ENCODE measurements around the gene GNRHR. TPM values are rescaled to one million over a fixed set of nuclear protein-coding genes. Genes with fewer than 3 reads are reported as not detected.
A peak's percentile ranks its signal among the peaks of the same experiment; 100 is the strongest.

GNRHR gene
- under 0.01 and 0.13 TPM in 2 replicates for total RNA-seq

GRCh38 chr4:67754288-67754687 is at the start of gene GNRHR:
Gene GNRHR, minus strand, starts transcription at chr4:67754388. Its CDS starts 53 bp downstream, at chr4:67754335.
- TF ChIP-seq, protein P1, sequence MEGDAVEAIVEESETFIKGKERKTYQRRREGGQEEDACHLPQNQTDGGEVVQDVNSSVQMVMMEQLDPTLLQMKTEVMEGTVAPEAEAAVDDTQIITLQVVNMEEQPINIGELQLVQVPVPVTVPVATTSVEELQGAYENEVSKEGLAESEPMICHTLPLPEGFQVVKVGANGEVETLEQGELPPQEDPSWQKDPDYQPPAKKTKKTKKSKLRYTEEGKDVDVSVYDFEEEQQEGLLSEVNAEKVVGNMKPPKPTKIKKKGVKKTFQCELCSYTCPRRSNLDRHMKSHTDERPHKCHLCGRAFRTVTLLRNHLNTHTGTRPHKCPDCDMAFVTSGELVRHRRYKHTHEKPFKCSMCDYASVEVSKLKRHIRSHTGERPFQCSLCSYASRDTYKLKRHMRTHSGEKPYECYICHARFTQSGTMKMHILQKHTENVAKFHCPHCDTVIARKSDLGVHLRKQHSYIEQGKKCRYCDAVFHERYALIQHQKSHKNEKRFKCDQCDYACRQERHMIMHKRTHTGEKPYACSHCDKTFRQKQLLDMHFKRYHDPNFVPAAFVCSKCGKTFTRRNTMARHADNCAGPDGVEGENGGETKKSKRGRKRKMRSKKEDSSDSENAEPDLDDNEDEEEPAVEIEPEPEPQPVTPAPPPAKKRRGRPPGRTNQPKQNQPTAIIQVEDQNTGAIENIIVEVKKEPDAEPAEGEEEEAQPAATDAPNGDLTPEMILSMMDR (IDR thresholded peaks at IDR 0.05; ENCODE audit: insufficient read depth, low read length, severe bottlenecking), result no peak
- Histone ChIP-seq H3K27me3 (ENCODE audit: control insufficient read depth, insufficient read depth, low read length) (no peaks in the 10 kb centered on the region), H3K36me3 (ENCODE audit: control insufficient read depth, insufficient read depth, low read length) (no peaks in the 10 kb centered on the region), H3K4me3 (ENCODE audit: low read depth, low read length) (no peak within 1 kb of the TSS)
- DNase-seq (ENCODE audit: low read depth), result no peak
- FAIRE-seq, result no peak

- no peaks in the 10 kb centered on the region for H3K36me3 ChIP-seq (ENCODE audit: control insufficient read depth, insufficient read depth, low read length)
- TF ChIP-seq, protein P1 (IDR thresholded peaks at IDR 0.05; ENCODE audit: insufficient read depth, low read length, severe bottlenecking), result no peak
- no peak for DNase-seq (ENCODE audit: low read depth)
- no peak overlapping the region for H3K4me3 ChIP-seq (ENCODE audit: low read depth, low read length)
- H3K27me3 ChIP-seq (ENCODE audit: control insufficient read depth, insufficient read depth, low read length), result no peaks in the 10 kb centered on the region
- no peak for FAIRE-seq
Measured at GRCh38 chr4:67796810-67797209, 42.6 kb upstream of the GNRHR start.

- H3K36me3 ChIP-seq (ENCODE audit: control insufficient read depth, insufficient read depth, low read length), result no peaks in the 10 kb centered on the region
Measured at GRCh38 chr4:67790721-67791120, 36.5 kb upstream of the GNRHR start.

GRCh38 chr4:67787311-67787710 is 33.1 kb upstream of the GNRHR start:
- H3K36me3 ChIP-seq (ENCODE audit: control insufficient read depth, insufficient read depth, low read length), result no peaks in the 10 kb centered on the region
- TF ChIP-seq, protein P1 (IDR thresholded peaks at IDR 0.05; ENCODE audit: insufficient read depth, low read length, severe bottlenecking), result no peak
- H3K4me3 ChIP-seq (ENCODE audit: low read depth, low read length), result no peak overlapping the region
- no peak for DNase-seq (ENCODE audit: low read depth)
- FAIRE-seq, result no peak
- H3K27me3 ChIP-seq (ENCODE audit: control insufficient read depth, insufficient read depth, low read length), result no peaks in the 10 kb centered on the region

More at GRCh38 chr4:67790721-67791120, 36.5 kb upstream of the GNRHR start:
- TF ChIP-seq, protein P1 (IDR thresholded peaks at IDR 0.05; ENCODE audit: insufficient read depth, low read length, severe bottlenecking), result no peak
- Histone ChIP-seq H3K4me3 (ENCODE audit: low read depth, low read length) (no peak overlapping the region), H3K27me3 (ENCODE audit: control insufficient read depth, insufficient read depth, low read length) (no peaks in the 10 kb centered on the region)
- no peak for FAIRE-seq
- DNase-seq (ENCODE audit: low read depth), result no peak

GRCh38 chr4:67785528-67785927 is 31.3 kb upstream of the GNRHR start:
- TF ChIP-seq, protein P1 (IDR thresholded peaks at IDR 0.05; ENCODE audit: insufficient read depth, low read length, severe bottlenecking), result no peak
- FAIRE-seq, result no peak
- no peaks in the 10 kb centered on the region for H3K36me3 ChIP-seq (ENCODE audit: control insufficient read depth, insufficient read depth, low read length)
- H3K4me3 ChIP-seq (ENCODE audit: low read depth, low read length), result no peak overlapping the region
- no peak for DNase-seq (ENCODE audit: low read depth)
- H3K27me3 ChIP-seq (ENCODE audit: control insufficient read depth, insufficient read depth, low read length), result no peaks in the 10 kb centered on the region

GRCh38 chr4:67779631-67780030 is 25.4 kb upstream of the GNRHR start:
- TF ChIP-seq, protein P1 (IDR thresholded peaks at IDR 0.05; ENCODE audit: insufficient read depth, low read length, severe bottlenecking), result no peak
- Histone ChIP-seq H3K4me3 (ENCODE audit: low read depth, low read length) (no peak overlapping the region), H3K36me3 (ENCODE audit: control insufficient read depth, insufficient read depth, low read length) (no peaks in the 10 kb centered on the region), H3K27me3 (ENCODE audit: control insufficient read depth, insufficient read depth, low read length) (no peaks in the 10 kb centered on the region)
- FAIRE-seq (no peak), DNase-seq (ENCODE audit: low read depth) (peak; percentile 96)
